Neural progenitor cell (in vitro differentiated cells): ENCODE data around the gene ADO.

Experiments used
- EZH2 ChIP-seq: fragments of 200-600 bp; sonication (generic); IDR thresholded peaks from 2 replicates; pipeline ENCODE4 v1.6.1; 2017; ENCODE audit warnings: antibody characterized with exemption, mild to moderate bottlenecking, moderate library complexity
- EZH2phosphoT487 ChIP-seq: fragments of 200-600 bp; sonication (generic); IDR thresholded peaks from 2 replicates; pipeline ENCODE4 v1.6.1; 2017; ENCODE audit warnings: antibody characterized with exemption
- TF ChIP-seq, protein P1 (sequence below): fragments of 200-600 bp; sonication (generic); IDR thresholded peaks from 2 replicates; pipeline ENCODE4 v1.5.1; 2017; ENCODE audit warnings: antibody characterized with exemption, mild to moderate bottlenecking

DNA sequence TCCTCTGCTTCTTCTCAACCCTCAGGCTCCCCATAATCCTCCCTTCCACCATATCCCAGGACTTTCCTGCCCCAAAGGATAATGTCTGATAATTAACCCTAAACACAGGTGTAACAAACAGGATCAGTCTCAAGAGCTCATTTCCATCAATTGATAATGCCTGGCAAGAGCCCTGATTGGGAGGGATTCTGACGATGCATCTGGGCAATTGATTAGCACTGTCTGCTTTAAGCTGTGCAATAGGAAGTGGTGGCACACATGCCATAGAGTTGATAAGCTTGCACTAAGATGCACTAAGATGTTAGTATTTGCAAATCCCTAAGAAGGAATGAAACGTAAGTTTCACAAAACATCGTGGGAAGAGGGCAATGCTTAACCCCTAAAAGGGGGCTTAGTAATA lies 39.1 kb downstream of the ADO start:
- TF ChIP-seq, protein P1, sequence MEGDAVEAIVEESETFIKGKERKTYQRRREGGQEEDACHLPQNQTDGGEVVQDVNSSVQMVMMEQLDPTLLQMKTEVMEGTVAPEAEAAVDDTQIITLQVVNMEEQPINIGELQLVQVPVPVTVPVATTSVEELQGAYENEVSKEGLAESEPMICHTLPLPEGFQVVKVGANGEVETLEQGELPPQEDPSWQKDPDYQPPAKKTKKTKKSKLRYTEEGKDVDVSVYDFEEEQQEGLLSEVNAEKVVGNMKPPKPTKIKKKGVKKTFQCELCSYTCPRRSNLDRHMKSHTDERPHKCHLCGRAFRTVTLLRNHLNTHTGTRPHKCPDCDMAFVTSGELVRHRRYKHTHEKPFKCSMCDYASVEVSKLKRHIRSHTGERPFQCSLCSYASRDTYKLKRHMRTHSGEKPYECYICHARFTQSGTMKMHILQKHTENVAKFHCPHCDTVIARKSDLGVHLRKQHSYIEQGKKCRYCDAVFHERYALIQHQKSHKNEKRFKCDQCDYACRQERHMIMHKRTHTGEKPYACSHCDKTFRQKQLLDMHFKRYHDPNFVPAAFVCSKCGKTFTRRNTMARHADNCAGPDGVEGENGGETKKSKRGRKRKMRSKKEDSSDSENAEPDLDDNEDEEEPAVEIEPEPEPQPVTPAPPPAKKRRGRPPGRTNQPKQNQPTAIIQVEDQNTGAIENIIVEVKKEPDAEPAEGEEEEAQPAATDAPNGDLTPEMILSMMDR, result no peak
- TF ChIP-seq EZH2 (no peak), EZH2phosphoT487 (no peak)
